CD4-positive, CD25-positive, alpha-beta regulatory T cell (primary cell): Measurements from ENCODE around the gene DZIP1. TPM values are rescaled to one million over a fixed set of nuclear protein-coding genes. Genes with fewer than 3 reads are reported as not detected.

Source experiments
- ATAC-seq, 2 donors: fragments of 150-1000 bp; cut with Tn5 transposase; one replicate each; pipeline ENCODE4 v1.10.0; 2021; ENCODE audit warnings: low read depth in 2 of 2, moderate number of reproducible peaks in 2 of 2, moderate library complexity in 1 of 2
- DNase-seq, 3 donors: peaks; one replicate each; pipeline versions ENCODE4 v3.0.0 to v3.0.0-alpha.2; 2012 to 2022; ENCODE audit warnings: mixed read lengths in 1 of 3
- H3K27ac ChIP-seq: one replicate; pipeline ENCODE4 v1.7.0; 2013; ENCODE audit warnings: mild to moderate bottlenecking, low read length; ENCODE audit not compliant: insufficient read depth, poor library complexity, severe bottlenecking
- H3K27me3 ChIP-seq: one replicate; pipeline ENCODE4 v1.7.0; 2013; ENCODE audit warnings: low read length; ENCODE audit not compliant: control insufficient read depth, insufficient read depth
- H3K36me3 ChIP-seq: one replicate; pipeline ENCODE4 v1.7.0; 2013; ENCODE audit warnings: mild to moderate bottlenecking, low read length, moderate library complexity; ENCODE audit not compliant: control insufficient read depth, insufficient read depth
- H3K4me1 ChIP-seq: 2 replicates; pipeline ENCODE4 v1.7.0; 2013; ENCODE audit warnings: mild to moderate bottlenecking, low read length; ENCODE audit not compliant: insufficient read depth, control insufficient read depth, poor library complexity, severe bottlenecking
- H3K4me3 ChIP-seq: one replicate; pipeline ENCODE4 v1.7.0; 2013; ENCODE audit warnings: low read depth, mild to moderate bottlenecking, low read length, moderate library complexity
- H3K9me3 ChIP-seq, 2 experiments: 1 replicate in 1 of 2; 2 replicates in 1 of 2; pipeline ENCODE4 v1.7.0; 2013; ENCODE audit warnings: low read length in 2 of 2, mild to moderate bottlenecking in 1 of 2, moderate library complexity in 1 of 2; ENCODE audit not compliant: control insufficient read depth in 2 of 2
- H3K27ac Mint-ChIP-seq, 3 donors: one replicate each; pipeline ENCODE4 v1.8.0; 2020 to 2022; ENCODE audit warnings: mild to moderate bottlenecking in 3 of 3, mixed read lengths in 3 of 3, moderate library complexity in 2 of 3
- H3K27me3 Mint-ChIP-seq: one replicate; pipeline ENCODE4 v1.8.0; 2022; ENCODE audit warnings: mild to moderate bottlenecking, mixed read lengths
- H3K36me3 Mint-ChIP-seq: one replicate; pipeline ENCODE4 v1.8.0; 2020; ENCODE audit warnings: mixed read lengths
- H3K4me1 Mint-ChIP-seq, 4 donors: one replicate each; pipeline ENCODE4 v1.8.0; 2020 to 2022; ENCODE audit warnings: mixed read lengths in 4 of 4, mild to moderate bottlenecking in 1 of 4
- H3K4me3 Mint-ChIP-seq, 4 donors: one replicate each; pipeline ENCODE4 v1.8.0; 2020 to 2022; ENCODE audit warnings: mild to moderate bottlenecking in 4 of 4, mixed read lengths in 4 of 4, moderate library complexity in 3 of 4
- H3K9me3 Mint-ChIP-seq, 7 donors: one replicate each; pipeline ENCODE4 v1.8.0; 2020 to 2022; ENCODE audit warnings: mixed read lengths in 7 of 7, mild to moderate bottlenecking in 3 of 7, moderate library complexity in 2 of 7
- polyA plus RNA-seq, 4 donors: library from polyadenylated mRNA; unstranded; fragments of 300-500 nt; fragmentation: Illumina TruSeq; gene quantifications; one replicate each; pipeline ENCODE4 v1.2.3, GENCODE V29; 2021
- total RNA-seq: library from RNA; stranded (reverse); gene quantifications from one replicate; pipeline ENCODE4 v1.2.3, GENCODE V29; 2022

Gene DZIP1
- total and polyA plus RNA-seq, 5 donors from 2014 or later: not detected

DNA sequence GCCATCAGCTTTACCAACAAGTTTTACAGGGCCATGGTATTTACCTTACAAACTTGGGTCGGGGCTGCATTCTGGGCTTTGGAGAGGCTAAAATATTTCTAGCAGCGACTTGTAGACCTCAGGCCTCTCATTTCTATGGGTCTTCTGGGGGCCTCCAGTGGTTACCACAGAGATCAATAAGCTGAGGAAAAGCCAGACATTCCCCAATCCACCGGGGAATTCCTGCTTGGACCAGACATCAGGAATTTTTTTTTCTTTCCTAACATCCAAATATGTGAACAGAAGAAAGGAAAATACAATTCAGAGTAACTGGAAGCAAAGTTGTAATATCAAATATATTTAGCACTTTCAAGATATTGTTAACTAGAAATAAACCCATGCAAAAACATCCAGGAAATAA lies 1.5 kb downstream of the DZIP1 start:
- peaks cover 53% of the 10 kb centered on the region for H3K27me3 Mint-ChIP-seq

DNA sequence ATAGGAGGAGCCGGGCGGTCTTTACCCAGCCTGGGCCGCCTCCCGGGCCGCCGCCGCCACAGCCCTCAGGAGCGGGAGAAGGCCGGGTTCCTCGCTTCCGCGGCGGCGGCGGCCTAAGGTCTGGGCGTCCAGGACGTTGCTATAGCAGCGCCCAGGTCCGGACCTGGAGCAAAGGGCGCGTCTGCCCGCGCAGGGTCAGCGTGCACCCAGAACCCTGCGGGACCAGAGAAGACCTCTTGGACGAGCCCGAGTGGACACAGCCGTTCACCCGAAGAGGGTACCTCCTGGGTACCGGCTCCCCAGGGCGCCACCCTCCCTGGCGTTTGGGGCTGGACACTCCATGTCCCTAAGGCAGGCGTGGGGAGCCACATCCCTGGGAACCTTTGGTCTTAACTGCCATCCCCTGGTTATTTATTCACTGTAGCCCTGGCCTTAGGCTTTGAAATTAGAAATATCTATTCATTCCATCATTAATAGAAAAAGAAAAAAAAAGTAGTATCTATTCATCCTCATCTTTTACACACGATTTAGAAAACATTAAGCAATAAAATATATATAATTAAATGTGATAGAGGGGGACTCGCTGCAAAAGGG lies 2.4 kb downstream of the DZIP1 start:
- DNase-seq: no peak
- H3K9me3 Mint-ChIP-seq: peaks cover 0 to 2% (median 0%) of the 10 kb centered on the region in 7 donors
- no peak for ATAC-seq

More for the DNA sequence above, 1.5 kb downstream of the DZIP1 start:
- ATAC-seq (no peak), DNase-seq (no peak)
- Histone ChIP-seq H3K4me3 (no peak overlapping the region), H3K36me3 (no peaks in the 10 kb centered on the region), H3K27me3 (peaks cover 25% of the 10 kb centered on the region), H3K4me1 (peaks cover 3% of the 10 kb centered on the region), H3K9me3 (no peaks in the 10 kb centered on the region), H3K27ac (no peak overlapping the region)
- Mint-ChIP-seq H3K27ac (no peak overlapping the region), H3K4me1 (peaks cover 0 to 13% (median 7%) of the 10 kb centered on the region in 4 donors), H3K36me3 (no peaks in the 10 kb centered on the region), H3K9me3 (peaks cover 0 to 2% (median 0%) of the 10 kb centered on the region in 7 donors), H3K4me3 (no peak overlapping the region)

DNA sequence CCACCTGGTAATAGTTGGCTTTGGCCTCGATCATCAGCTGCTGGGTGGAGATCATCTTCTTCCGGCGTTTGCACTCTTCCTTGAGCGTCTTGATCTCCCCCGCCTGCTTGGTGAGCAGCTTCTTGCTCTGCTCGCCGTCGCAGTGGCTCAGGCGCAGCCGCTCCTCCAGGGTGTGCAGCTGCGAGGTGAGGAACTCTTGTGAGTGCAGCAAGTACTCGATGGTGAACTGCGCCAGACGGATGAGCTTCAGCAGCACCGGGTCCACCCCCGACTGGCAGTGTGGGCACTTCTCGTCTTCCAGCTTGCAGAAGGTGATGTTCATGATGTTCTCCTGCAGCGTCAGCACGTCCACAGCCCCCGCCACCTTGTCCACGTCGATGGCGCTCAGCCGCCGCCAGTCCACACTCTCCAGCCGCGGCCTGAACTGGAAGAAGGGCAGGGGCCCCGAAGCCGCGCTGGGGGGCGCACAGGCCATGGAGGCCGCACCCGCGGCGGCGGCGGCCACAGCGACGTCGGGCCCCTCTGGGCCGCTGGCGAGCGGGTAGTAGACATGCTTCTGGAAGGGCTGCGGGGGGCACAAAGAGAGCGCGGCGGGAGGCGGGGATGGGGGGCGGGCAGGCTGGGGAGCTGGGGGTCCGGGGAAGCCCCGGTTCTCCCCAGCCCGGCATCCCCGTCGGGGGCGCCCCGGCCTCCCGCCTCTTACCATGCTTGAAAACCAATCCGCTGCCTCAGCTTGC lies 3.0 kb downstream of the DZIP1 start:
- Histone ChIP-seq H3K4me1 (peaks cover 3% of the 10 kb centered on the region), H3K27ac (no peak overlapping the region), H3K27me3 (peaks cover 19% of the 10 kb centered on the region), H3K9me3 (no peaks in the 10 kb centered on the region), H3K36me3 (no peaks in the 10 kb centered on the region), H3K4me3 (no peak overlapping the region)
- Mint-ChIP-seq H3K4me3 (peak overlapping the region in 1 of 4 donors; percentile 39), H3K27me3 (peaks cover 52% of the 10 kb centered on the region), H3K4me1 (peaks cover 0 to 20% (median 7%) of the 10 kb centered on the region in 4 donors), H3K27ac (no peak overlapping the region), H3K36me3 (no peaks in the 10 kb centered on the region), H3K9me3 (peaks cover 0 to 2% (median 0%) of the 10 kb centered on the region in 7 donors)
- DNase-seq (no peak), ATAC-seq (no peak)

More for the DNA sequence above, 2.4 kb downstream of the DZIP1 start:
- Histone ChIP-seq H3K4me3 (no peak overlapping the region), H3K27ac (no peak overlapping the region), H3K9me3 (no peaks in the 10 kb centered on the region), H3K4me1 (peaks cover 3% of the 10 kb centered on the region), H3K27me3 (peaks cover 19% of the 10 kb centered on the region), H3K36me3 (no peaks in the 10 kb centered on the region)
- Mint-ChIP-seq H3K4me1 (peaks cover 0 to 14% (median 7%) of the 10 kb centered on the region in 4 donors), H3K36me3 (no peaks in the 10 kb centered on the region), H3K27ac (no peak overlapping the region), H3K27me3 (peaks cover 52% of the 10 kb centered on the region), H3K4me3 (no peak overlapping the region)

DNA sequence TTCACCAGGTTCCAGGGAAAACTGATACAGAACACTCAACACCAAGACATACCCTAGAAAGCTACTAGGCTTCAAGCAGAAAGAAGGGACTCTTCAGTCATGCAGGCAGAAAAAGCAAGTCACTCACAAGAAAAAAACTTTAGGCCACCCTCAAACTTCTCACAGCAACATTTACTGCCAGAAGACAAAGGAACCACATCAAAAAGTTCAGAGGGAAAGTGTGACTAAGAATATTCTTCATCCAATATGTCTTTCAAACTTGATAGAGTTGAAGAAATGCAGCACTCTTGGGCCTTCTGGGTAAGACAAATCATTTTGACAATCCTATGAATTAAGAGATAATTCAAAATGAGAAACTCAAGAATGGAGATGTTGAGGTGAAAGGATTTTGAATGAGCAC lies 7.7 kb downstream of the DZIP1 start:
- Histone ChIP-seq H3K4me3 (no peak overlapping the region), H3K4me1 (peaks cover 1% of the 10 kb centered on the region), H3K27ac (no peak overlapping the region), H3K36me3 (no peaks in the 10 kb centered on the region), H3K27me3 (peaks cover 5% of the 10 kb centered on the region), H3K9me3 (no peaks in the 10 kb centered on the region)
- Mint-ChIP-seq H3K4me3 (no peak overlapping the region), H3K36me3 (no peaks in the 10 kb centered on the region), H3K27ac (peak overlapping the region in 1 of 3 donors; percentile 10), H3K27me3 (peaks cover 20% of the 10 kb centered on the region), H3K9me3 (no peaks in the 10 kb centered on the region), H3K4me1 (peaks cover 0 to 12% (median 0%) of the 10 kb centered on the region in 4 donors)
- DNase-seq: peak in 1 of 3 donors; percentile 51
- ATAC-seq: no peak

DNA sequence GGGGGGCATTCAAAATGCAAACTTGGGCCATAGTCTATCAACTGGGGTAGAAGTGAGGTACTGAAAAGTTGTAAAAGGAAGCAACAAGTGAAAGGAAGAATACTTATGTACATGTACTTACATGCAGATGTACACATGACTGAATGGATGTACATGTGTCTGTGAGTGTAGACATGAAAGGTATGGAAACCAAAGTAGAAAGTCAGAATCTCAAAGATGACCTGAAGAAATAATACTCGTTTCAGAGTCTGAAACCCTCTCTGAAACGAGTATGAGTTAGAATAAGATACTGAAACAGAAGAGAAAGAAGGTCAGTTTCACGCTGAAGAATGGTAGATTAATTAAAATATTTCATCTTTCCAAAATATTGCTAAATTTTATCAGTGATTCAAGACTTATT lies 13.9 kb downstream of the DZIP1 start:
- Mint-ChIP-seq H3K4me1 (peaks cover 0 to 2% (median 0%) of the 10 kb centered on the region in 4 donors), H3K9me3 (no peaks in the 10 kb centered on the region), H3K36me3 (no peaks in the 10 kb centered on the region), H3K27ac (no peak overlapping the region), H3K4me3 (no peak overlapping the region), H3K27me3 (peaks cover 4% of the 10 kb centered on the region)
- ATAC-seq: no peak
- no peak overlapping the region for H3K27ac ChIP-seq
- H3K4me1 ChIP-seq: no peaks in the 10 kb centered on the region
- no peaks in the 10 kb centered on the region for H3K9me3 ChIP-seq
- no peak for DNase-seq
- no peaks in the 10 kb centered on the region for H3K36me3 ChIP-seq
- no peak overlapping the region for H3K4me3 ChIP-seq
- H3K27me3 ChIP-seq: peaks cover 10% of the 10 kb centered on the region

DNA sequence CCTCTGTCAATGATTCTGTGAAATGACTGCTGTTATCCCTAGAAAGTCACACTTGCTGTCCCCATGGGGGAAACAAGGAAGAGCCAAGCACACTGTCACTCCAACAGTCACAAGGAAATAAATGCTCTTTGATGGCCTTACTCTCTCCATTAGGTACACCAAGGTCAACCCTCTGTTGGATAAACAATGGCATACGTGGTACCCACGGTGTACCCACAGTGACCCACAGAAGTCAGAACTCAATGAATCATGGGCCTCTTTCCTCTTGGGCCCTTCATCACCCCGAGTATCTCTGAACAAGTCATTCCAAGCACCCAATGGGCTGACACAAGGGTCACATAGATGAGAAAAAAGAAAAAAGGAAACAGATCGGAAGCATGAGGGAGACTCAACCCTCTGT lies 15.4 kb downstream of the DZIP1 start:
- H3K4me1 ChIP-seq: no peaks in the 10 kb centered on the region
- Mint-ChIP-seq H3K9me3 (no peaks in the 10 kb centered on the region), H3K4me3 (no peak overlapping the region), H3K36me3 (no peaks in the 10 kb centered on the region), H3K27ac (no peak overlapping the region), H3K4me1 (no peaks in the 10 kb centered on the region), H3K27me3 (peaks cover 11% of the 10 kb centered on the region)
- DNase-seq (no peak), ATAC-seq (no peak)
- H3K4me3 ChIP-seq: no peak overlapping the region
- no peaks in the 10 kb centered on the region for H3K9me3 ChIP-seq
- peaks cover 12% of the 10 kb centered on the region for H3K27me3 ChIP-seq
- no peak overlapping the region for H3K27ac ChIP-seq
- H3K36me3 ChIP-seq: no peaks in the 10 kb centered on the region

DNA sequence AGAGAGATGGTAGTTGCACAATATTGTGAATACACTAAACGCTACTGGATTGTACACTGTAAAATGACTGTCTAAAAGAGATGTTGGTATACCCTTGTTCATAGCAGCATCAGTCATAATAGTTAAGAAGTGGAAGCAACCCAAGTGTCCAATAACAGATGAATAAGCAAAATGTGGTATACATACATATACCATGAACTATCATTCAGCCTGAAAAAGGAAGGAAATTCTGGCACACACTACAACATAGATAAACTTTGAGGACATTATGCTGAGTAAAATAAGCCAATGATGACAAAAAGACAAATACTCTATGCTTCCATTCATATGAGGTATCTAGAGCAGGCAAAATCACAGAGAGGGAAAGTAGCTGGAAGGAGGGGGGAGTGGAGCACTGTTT lies 16.0 kb downstream of the DZIP1 start:
- H3K36me3 Mint-ChIP-seq: no peaks in the 10 kb centered on the region
- H3K4me3 Mint-ChIP-seq: no peak overlapping the region
- H3K9me3 Mint-ChIP-seq: no peaks in the 10 kb centered on the region
- H3K36me3 ChIP-seq: no peaks in the 10 kb centered on the region
- H3K27me3 ChIP-seq: peaks cover 13% of the 10 kb centered on the region
- no peak overlapping the region for H3K4me3 ChIP-seq
- no peaks in the 10 kb centered on the region for H3K4me1 Mint-ChIP-seq
- H3K27me3 Mint-ChIP-seq: peaks cover 14% of the 10 kb centered on the region
- H3K4me1 ChIP-seq: no peaks in the 10 kb centered on the region
- H3K9me3 ChIP-seq: no peaks in the 10 kb centered on the region
- no peak overlapping the region for H3K27ac Mint-ChIP-seq
- ATAC-seq (no peak), DNase-seq (no peak)
- no peak overlapping the region for H3K27ac ChIP-seq

DNA sequence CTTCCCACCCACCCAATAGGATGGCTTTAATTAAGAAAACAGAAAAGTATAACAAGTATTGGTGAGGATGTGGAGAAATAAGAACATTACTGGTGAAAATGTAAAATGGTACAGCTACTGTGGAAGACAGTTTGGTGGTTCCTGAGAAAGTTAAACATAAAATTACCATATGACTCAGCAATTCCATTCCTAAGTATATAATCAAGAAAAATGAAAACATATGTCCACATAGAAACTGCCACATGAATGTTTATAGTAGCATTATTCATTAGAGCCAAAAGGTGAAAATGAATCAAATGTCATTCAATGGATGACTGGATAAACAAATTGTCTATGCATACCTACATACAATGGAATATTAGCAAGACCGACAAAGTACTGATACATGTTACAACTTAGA lies 16.9 kb downstream of the DZIP1 start:
- no peak for ATAC-seq
- H3K4me1 ChIP-seq: no peaks in the 10 kb centered on the region
- Mint-ChIP-seq H3K36me3 (no peaks in the 10 kb centered on the region), H3K4me3 (no peak overlapping the region), H3K27me3 (peaks cover 14% of the 10 kb centered on the region), H3K9me3 (no peaks in the 10 kb centered on the region), H3K27ac (no peak overlapping the region), H3K4me1 (no peaks in the 10 kb centered on the region)
- H3K9me3 ChIP-seq: no peaks in the 10 kb centered on the region
- no peak for DNase-seq
- peaks cover 13% of the 10 kb centered on the region for H3K27me3 ChIP-seq
- no peak overlapping the region for H3K4me3 ChIP-seq
- no peak overlapping the region for H3K27ac ChIP-seq
- no peaks in the 10 kb centered on the region for H3K36me3 ChIP-seq
